ENCODE results near the gene SNX2.
"Not testable (repeated sequence)": the region's sequence is repeated elsewhere in the genome, so short reads cannot be mapped to it uniquely, and the experiment has no call there.

Gene SNX2

GRCh38 chr5:122774861-122775549 is at the start of gene SNX2:
TSS of gene SNX2 (plus strand) at chr5:122775080. CDS start at chr5:122775104, 24 bp downstream.
- DNase-seq (ENCODE audit: low spot score) = peak; percentile 86

- no peak for DNase-seq (ENCODE audit: low spot score)
Observed at GRCh38 chr5:122727112-122727541, 47.8 kb upstream of the SNX2 start.

GRCh38 chr5:122730037-122730436 is 44.8 kb upstream of the SNX2 start:
- no peak for DNase-seq (ENCODE audit: low spot score)

GRCh38 chr5:122730456-122730855 is 44.4 kb upstream of the SNX2 start:
- no peak for DNase-seq (ENCODE audit: low spot score)

- no peak for DNase-seq (ENCODE audit: low spot score)
Observed at GRCh38 chr5:122736086-122736845, 38.6 kb upstream of the SNX2 start.

- no peak for DNase-seq (ENCODE audit: low spot score)
Observed at GRCh38 chr5:122738088-122738487, 36.8 kb upstream of the SNX2 start.

GRCh38 chr5:122741681-122742080 is 33.2 kb upstream of the SNX2 start:
- DNase-seq (ENCODE audit: low spot score) = no peak

GRCh38 chr5:122743261-122743660 is 31.6 kb upstream of the SNX2 start:
- DNase-seq (ENCODE audit: low spot score) = no peak

GRCh38 chr5:122745597-122745996 is 29.3 kb upstream of the SNX2 start:
- DNase-seq (ENCODE audit: low spot score) = no peak

- DNase-seq (ENCODE audit: low spot score) = no peak
Observed at GRCh38 chr5:122749886-122750285, 25.0 kb upstream of the SNX2 start.

- no peak for DNase-seq (ENCODE audit: low spot score)
Observed at GRCh38 chr5:122751293-122751782, 23.5 kb upstream of the SNX2 start.

GRCh38 chr5:122753500-122753899 is 21.4 kb upstream of the SNX2 start:
- no peak for DNase-seq (ENCODE audit: low spot score)

- no peak for DNase-seq (ENCODE audit: low spot score)
Observed at GRCh38 chr5:122755783-122756182, 19.1 kb upstream of the SNX2 start.

GRCh38 chr5:122756264-122756911 is 18.5 kb upstream of the SNX2 start:
- no peak for DNase-seq (ENCODE audit: low spot score)

- no peak for DNase-seq (ENCODE audit: low spot score)
Observed at GRCh38 chr5:122757285-122757684, 17.6 kb upstream of the SNX2 start.

GRCh38 chr5:122759241-122760070 is 15.4 kb upstream of the SNX2 start:
- no peak for DNase-seq (ENCODE audit: low spot score)

GRCh38 chr5:122760236-122760635 is 14.6 kb upstream of the SNX2 start:
- no peak for DNase-seq (ENCODE audit: low spot score)

GRCh38 chr5:122761115-122761514 is 13.8 kb upstream of the SNX2 start:
- no peak for DNase-seq (ENCODE audit: low spot score)

GRCh38 chr5:122761896-122762295 is 13.0 kb upstream of the SNX2 start:
- not testable (repeated sequence) for DNase-seq (ENCODE audit: low spot score)

GRCh38 chr5:122766130-122766529 is 8.8 kb upstream of the SNX2 start:
- DNase-seq (ENCODE audit: low spot score) = no peak

GRCh38 chr5:122770477-122770876 is 4.4 kb upstream of the SNX2 start:
- DNase-seq (ENCODE audit: low spot score) = no peak

- no peak for DNase-seq (ENCODE audit: low spot score)
Observed at GRCh38 chr5:122772446-122772845, 2.4 kb upstream of the SNX2 start.
